IPS-15b (cell line): ENCODE data around the gene BAZ2B.
"Not testable (repeated sequence)": the region's sequence is repeated elsewhere in the genome, so short reads cannot be mapped to it uniquely, and the experiment has no call there.

Experiments
- H3K27me3 ChIP-seq: one replicate; pipeline ENCODE4 v1.6.1; 2013; ENCODE audit warnings: low read length; ENCODE audit not compliant: control insufficient read depth, insufficient read depth
- H3K36me3 ChIP-seq: one replicate; pipeline ENCODE4 v1.6.1; 2013; ENCODE audit warnings: low read length; ENCODE audit not compliant: control insufficient read depth, insufficient read depth
- H3K4me1 ChIP-seq: one replicate; pipeline ENCODE4 v1.6.1; 2013; ENCODE audit warnings: mild to moderate bottlenecking, low read length; ENCODE audit not compliant: control insufficient read depth, insufficient read depth
- H3K4me3 ChIP-seq: one replicate; pipeline ENCODE4 v1.5.1; 2013; ENCODE audit warnings: low read depth, low read length
- H3K9ac ChIP-seq: one replicate; pipeline ENCODE4 v1.6.1; 2013; ENCODE audit warnings: low read depth, mild to moderate bottlenecking, low read length
- H3K9me3 ChIP-seq: one replicate; pipeline ENCODE4 v1.6.1; 2013; ENCODE audit warnings: mild to moderate bottlenecking, low read length; ENCODE audit not compliant: control insufficient read depth, insufficient read depth

BAZ2B gene

DNA sequence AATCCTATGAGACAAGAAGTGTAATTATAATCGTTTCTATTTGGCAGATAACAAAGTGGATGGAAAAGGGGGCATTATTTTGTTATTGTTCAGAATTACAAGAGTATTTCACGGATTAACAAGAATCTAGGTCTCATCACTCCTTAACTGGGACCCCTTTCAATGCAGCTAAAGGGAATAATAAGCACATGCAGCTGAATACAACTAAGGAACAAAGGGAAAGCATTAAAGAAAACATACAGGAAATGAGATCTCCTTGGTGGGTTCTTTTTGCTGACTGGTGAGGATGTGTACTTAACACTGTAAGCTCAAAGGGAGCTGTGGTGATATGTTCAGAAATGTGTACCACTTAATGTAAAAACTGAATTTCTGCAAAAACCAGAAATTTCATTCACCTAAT lies 189.3 kb downstream of the BAZ2B start:
- Histone ChIP-seq H3K27me3 (no peaks in the 10 kb centered on the region), H3K36me3 (no peaks in the 10 kb centered on the region), H3K4me3 (no peak overlapping the region), H3K9ac (no peak overlapping the region), H3K9me3 (no peaks in the 10 kb centered on the region), H3K4me1 (no peaks in the 10 kb centered on the region)

DNA sequence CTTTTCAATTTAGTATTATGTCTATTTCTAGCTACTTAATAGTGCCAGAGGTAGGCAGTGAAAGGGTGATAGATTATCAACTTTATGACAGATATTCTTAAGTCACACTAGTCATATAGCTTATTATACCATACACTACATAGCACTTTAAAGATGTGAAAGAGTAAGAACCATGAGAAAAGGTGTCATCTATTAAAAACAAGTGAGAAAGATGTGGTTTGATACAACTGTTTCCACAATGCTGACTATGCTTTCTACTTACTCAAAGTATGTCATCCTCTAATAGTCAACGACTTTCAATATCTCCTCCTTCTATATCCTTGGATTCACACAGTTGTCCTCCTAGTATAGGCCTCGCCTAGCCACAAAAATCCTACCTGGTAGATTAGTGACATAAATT lies 196.9 kb downstream of the BAZ2B start:
- Histone ChIP-seq H3K36me3 (no peaks in the 10 kb centered on the region), H3K4me3 (no peak overlapping the region), H3K9me3 (no peaks in the 10 kb centered on the region), H3K9ac (no peak overlapping the region), H3K4me1 (no peaks in the 10 kb centered on the region), H3K27me3 (no peaks in the 10 kb centered on the region)

DNA sequence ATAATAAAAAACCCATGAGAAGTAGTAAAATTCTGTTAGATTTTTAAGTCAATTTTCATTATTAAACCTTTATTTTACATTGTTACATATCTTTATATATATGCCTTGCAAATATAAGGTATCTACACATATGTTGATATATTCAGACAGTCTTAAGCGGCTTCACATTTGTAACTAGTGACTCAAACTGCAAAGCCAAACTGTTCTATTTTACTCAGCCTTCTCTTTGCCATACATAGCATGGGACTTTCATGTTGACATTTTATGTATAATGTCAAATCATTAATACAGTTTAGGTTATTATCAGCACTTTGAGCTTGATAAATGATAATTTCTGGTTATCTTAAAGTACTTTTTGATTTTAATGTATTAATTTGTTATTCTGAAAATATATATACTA lies 204.9 kb downstream of the BAZ2B start:
- Histone ChIP-seq H3K9ac (no peak overlapping the region), H3K9me3 (no peaks in the 10 kb centered on the region), H3K4me3 (no peak overlapping the region), H3K27me3 (no peaks in the 10 kb centered on the region), H3K36me3 (no peaks in the 10 kb centered on the region), H3K4me1 (no peaks in the 10 kb centered on the region)

DNA sequence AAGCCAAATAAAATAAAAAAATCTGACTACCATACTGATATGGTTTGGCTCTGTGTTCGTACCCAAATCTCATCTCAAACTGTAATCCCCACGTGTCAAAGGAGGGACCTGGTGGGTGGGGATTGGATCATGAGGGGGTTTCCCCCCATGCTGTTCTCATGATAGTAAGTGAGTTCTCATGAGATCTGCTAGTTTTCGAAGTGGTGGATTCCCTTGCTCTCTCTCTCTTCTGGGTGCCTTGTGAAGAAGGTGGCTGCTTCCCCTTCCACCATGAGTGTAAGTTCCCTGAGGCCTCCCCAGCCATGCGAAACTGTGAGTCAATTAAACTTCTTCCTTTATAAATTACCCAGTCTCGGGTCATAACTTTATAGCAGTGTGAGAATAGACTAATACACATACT lies 206.1 kb downstream of the BAZ2B start:
- no peak overlapping the region for H3K4me3 ChIP-seq
- H3K4me1 ChIP-seq: no peaks in the 10 kb centered on the region
- no peaks in the 10 kb centered on the region for H3K36me3 ChIP-seq
- no peaks in the 10 kb centered on the region for H3K27me3 ChIP-seq
- no peak overlapping the region for H3K9ac ChIP-seq
- no peaks in the 10 kb centered on the region for H3K9me3 ChIP-seq

DNA sequence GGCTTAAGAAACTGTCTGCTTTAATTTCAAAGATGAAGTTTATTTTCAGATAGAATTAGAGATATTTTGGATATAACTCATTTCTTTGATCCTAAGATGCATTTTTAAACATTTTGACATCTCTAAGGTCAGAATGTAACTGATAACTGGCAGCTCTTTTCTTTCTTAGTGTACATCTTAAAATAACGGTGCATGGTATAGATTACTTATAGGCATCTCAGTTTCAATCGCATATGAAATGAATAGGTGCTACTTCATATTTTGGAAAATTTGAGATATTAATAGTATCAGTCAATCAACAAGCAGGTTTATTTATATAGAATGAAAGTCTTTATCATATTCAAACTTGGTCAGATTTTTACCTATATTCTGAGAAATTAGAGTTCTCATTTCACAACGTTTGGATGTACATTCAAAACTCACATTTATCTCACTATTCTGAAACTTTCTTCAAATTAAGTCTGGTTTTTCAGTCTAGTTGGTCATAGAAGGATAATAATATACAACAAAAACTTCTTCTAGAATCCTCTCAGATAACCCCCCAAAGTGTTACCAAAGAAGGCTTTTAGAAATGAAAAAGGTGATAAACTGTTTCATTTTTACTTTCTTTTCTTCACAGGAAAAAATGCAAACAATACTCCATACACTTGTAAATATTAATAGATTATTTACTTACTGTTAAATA lies 207.1 kb downstream of the BAZ2B start:
- Histone ChIP-seq H3K9me3 (no peaks in the 10 kb centered on the region), H3K27me3 (no peaks in the 10 kb centered on the region), H3K4me3 (no peak overlapping the region), H3K4me1 (no peaks in the 10 kb centered on the region), H3K9ac (no peak overlapping the region), H3K36me3 (no peaks in the 10 kb centered on the region)

DNA sequence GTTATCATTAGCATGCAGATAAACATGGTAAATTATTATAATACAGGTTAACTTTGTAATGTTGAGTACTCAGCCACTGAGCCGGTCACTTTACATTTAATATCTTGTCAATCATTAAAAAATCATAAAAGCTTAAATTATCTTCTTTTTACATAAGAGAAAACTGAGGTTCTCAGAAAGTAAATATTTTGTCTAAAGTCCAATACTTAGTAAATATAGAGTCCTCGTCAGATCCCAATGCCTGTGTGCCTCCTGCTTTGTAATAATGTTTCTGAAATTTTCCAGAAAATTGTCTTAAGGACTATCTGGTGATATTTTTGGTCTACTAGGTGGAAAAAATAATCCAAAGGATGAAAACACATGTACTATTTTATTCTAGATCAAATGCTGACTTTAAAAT lies 213.6 kb downstream of the BAZ2B start:
- H3K4me1 ChIP-seq: no peaks in the 10 kb centered on the region
- no peak overlapping the region for H3K9ac ChIP-seq
- no peaks in the 10 kb centered on the region for H3K36me3 ChIP-seq
- no peak overlapping the region for H3K4me3 ChIP-seq
- H3K27me3 ChIP-seq: no peaks in the 10 kb centered on the region
- no peaks in the 10 kb centered on the region for H3K9me3 ChIP-seq

DNA sequence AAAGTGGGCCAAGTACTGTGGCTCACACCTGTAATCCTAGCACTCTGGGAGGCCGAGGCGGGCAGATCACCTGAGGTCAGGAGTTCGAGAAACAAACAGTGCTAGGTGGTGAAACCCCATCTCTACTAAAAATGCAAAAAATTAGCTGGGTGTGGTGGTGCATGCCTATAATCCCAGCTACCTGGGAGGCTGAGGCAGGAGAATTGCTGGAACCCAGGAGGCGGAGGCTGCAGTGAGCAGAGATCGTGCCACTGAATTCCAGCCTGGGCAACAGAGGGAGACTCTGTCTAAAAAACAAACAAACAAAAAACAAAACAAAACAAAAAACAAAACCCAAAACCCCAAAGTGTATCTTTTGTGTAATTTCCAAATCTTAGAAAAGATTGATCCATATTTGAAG lies 214.2 kb downstream of the BAZ2B start:
- H3K36me3 ChIP-seq, H3K4me1 ChIP-seq, H3K9ac ChIP-seq, H3K9me3 ChIP-seq, H3K4me3 ChIP-seq, H3K27me3 ChIP-seq: not testable (repeated sequence)

DNA sequence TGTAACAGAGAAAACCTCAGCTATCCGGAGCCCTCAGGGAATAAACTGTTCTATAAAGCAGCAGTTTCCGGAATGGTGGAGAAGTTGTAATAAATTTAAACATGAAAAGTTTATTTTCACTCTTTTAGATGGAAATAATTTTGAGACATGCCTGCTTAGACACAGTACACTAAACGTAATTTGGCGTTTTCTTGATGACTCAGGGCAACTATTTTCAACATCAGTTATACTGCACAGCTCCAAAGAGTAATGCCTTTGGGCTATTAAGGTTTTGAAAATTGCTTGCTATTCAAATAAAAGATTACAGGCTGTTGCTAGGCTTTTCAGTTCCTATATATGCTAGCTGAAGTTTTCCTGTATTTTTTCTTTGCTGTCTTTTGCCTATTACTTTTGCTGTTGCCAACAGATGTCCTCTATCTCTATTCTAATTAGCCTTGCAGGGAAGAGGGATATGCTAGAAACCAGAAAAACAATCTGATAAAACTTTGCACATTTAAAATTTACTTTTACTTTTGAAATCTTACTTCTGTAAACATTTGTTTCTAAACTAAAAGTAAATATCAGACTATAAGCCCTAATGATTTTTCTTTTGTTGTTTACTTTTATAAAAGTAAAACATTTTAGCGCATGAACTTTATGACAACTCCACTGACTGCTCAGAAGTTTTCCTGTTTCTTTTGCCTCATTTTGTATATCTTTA lies 216.5 kb downstream of the BAZ2B start:
- no peaks in the 10 kb centered on the region for H3K27me3 ChIP-seq
- no peak overlapping the region for H3K9ac ChIP-seq
- H3K9me3 ChIP-seq: no peaks in the 10 kb centered on the region
- no peak overlapping the region for H3K4me3 ChIP-seq
- H3K4me1 ChIP-seq: no peaks in the 10 kb centered on the region
- no peaks in the 10 kb centered on the region for H3K36me3 ChIP-seq

DNA sequence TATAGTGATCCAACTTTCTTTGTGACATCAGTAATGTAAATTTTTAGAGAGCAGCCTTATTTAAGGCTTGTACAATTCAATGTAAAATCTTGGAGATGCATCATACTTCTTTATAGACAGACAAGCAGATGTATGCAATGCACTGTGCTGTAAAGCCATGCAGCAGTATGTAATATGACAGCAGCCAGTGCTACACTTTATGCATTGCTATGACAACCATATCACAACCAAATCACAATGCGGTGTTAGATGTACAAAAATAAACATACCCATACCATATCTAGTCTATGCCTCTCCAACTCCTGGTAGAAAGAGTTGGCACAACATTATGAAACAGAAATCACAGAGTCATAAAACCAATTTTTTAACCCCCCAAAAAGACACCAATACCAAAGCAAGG lies 219.5 kb downstream of the BAZ2B start:
- no peaks in the 10 kb centered on the region for H3K36me3 ChIP-seq
- H3K4me1 ChIP-seq: no peaks in the 10 kb centered on the region
- H3K9ac ChIP-seq: no peak overlapping the region
- H3K27me3 ChIP-seq: no peaks in the 10 kb centered on the region
- no peaks in the 10 kb centered on the region for H3K9me3 ChIP-seq
- H3K4me3 ChIP-seq: no peak overlapping the region

DNA sequence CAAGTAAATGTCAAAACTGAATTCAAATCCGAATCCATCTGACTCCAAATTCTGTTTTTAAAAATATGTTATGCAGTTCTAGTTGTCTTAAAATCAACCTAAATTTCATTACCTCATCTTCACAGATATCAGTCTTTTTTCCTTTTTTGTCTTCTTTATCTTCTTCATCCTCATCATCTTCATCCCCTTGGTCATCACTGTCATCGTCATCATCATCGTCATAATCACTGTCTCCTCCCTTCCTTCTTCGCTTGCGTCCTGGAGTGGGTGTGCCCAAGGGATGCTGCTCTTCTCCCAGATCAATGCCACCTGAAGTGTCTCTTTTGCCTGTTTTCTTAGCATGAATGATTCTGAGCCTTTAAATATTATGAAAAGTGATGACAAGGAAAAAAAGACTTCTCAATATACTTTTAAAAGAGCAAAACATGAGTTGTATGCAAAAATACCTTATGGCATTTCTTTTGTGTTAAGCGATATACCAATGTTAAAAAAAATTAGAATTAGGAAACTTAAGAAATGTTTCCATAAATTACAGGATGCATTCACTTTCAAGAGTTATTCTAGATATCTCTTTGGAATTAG lies 233.8 kb downstream of the BAZ2B start:
- no peak overlapping the region for H3K9ac ChIP-seq
- no peaks in the 10 kb centered on the region for H3K4me1 ChIP-seq
- H3K4me3 ChIP-seq: no peak overlapping the region
- H3K9me3 ChIP-seq: no peaks in the 10 kb centered on the region
- H3K27me3 ChIP-seq: no peaks in the 10 kb centered on the region
- no peaks in the 10 kb centered on the region for H3K36me3 ChIP-seq

DNA sequence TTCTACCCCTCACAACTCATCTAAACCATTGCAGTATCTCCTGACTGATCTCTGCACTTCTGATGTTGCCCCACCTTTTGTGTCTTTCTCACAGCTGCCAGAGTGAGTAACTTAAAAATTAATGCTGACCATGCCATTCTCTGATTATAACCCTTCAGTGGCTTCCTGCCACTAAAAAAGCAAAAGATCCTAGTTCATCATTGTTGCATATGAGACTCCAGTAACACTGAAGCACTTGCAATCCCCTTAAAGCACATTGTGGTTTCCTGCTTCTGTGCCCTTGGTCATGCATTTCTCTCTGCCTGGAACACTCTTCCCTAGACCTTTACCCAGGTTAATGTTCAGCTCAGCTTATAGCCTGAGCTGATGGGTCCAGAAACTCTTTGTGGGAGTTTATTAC lies 234.8 kb downstream of the BAZ2B start:
- Histone ChIP-seq H3K9me3 (no peaks in the 10 kb centered on the region), H3K4me3 (no peak overlapping the region), H3K9ac (no peak overlapping the region), H3K27me3 (no peaks in the 10 kb centered on the region), H3K4me1 (no peaks in the 10 kb centered on the region), H3K36me3 (no peaks in the 10 kb centered on the region)

DNA sequence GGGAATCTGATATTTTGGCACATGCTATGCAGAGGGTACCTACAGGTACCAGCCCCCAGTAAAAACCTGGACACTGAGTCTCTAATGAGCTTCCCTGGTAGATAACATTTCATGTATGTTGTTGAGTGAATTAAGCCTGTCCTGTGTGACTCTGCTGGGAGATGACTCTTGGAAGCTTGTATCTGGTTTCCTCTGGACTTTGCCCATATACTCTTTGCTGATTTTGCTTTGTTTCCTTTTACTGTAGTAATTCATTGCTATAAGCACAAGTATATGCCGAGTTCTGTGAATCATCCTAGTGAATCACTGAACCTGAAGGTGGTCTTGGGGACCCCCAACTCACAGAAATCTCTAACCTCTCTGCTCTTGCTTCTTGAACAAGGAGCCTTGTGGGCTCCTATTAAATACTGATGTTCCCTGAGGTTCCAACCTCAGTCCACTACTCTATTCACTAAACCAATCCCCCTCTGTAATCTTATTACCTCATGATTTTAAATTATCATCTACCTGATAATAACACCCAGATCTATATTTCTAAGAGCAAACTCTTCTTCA lies 235.6 kb downstream of the BAZ2B start:
- no peaks in the 10 kb centered on the region for H3K27me3 ChIP-seq
- H3K4me1 ChIP-seq: no peaks in the 10 kb centered on the region
- H3K9me3 ChIP-seq: no peaks in the 10 kb centered on the region
- H3K9ac ChIP-seq: no peak overlapping the region
- no peak overlapping the region for H3K4me3 ChIP-seq
- H3K36me3 ChIP-seq: no peaks in the 10 kb centered on the region
